GM21360 (cell line): ENCODE measurements around the gene THBS4.
A peak's percentile ranks its signal among the peaks of the same experiment; 100 is the strongest.
"Not testable (repeated sequence)": the region's sequence is repeated elsewhere in the genome, so short reads cannot be mapped to it uniquely, and the experiment has no call there.

Experiments
- ATAC-seq: cut with Tn5 transposase; IDR thresholded peaks from one replicate; pipeline ENCODE4 v1.9.1; 2021; ENCODE audit warnings: mild to moderate bottlenecking, moderate library complexity; ENCODE audit not compliant: unreplicated experiment

THBS4 gene

GRCh38 chr5:80111376-80111990 is 76.3 kb downstream of the THBS4 start:
- not testable (repeated sequence) for ATAC-seq

- ATAC-seq, result no peak
Observed at GRCh38 chr5:80114860-80115259, 79.7 kb downstream of the THBS4 start.

- no peak for ATAC-seq
Observed at GRCh38 chr5:80116000-80116399, 80.9 kb downstream of the THBS4 start.

DNA sequence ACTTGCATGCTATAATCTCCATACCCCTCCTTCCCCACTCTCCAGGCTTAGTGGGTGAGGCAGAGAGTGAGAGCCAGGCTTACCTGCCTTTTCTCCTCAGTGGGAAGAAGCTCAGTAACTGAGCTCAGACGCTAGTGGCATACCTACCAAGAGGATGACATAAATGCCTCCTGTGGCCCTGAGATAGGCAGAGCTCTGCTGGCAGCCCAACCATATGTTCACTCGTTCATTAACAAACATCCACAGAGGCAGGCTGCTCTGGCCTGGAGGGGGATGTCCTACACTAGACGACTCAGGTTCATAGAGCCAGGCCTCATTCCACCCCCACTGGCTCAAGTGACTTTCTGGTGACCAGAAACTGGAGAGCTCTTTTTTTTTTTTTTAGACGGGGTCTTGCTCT is 81.3 kb downstream of the THBS4 start:
- no peak for ATAC-seq

GRCh38 chr5:80117446-80117845 is 82.3 kb downstream of the THBS4 start:
- ATAC-seq, result no peak

- no peak for ATAC-seq
Observed at GRCh38 chr5:80119372-80119771, 84.2 kb downstream of the THBS4 start.

DNA sequence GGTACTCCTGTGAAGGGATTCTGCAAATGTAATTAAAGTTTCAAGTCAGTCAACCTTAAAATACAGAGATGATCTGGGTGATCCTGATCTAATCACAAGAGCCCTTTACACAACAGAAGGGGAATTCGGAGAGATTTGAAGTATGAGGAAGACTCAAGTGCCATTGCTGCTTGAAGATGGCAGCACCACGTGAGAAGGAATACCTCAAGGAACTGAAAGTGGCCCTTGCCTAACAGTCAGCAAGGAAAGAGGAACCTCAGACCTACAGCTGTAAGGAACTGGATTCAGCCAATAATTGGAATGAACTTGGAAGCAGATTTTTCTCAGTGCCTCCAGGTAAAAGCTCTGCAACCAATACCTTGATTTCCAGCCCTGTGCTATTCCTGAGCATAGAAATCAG is 87.4 kb downstream of the THBS4 start:
- ATAC-seq, result no peak

DNA sequence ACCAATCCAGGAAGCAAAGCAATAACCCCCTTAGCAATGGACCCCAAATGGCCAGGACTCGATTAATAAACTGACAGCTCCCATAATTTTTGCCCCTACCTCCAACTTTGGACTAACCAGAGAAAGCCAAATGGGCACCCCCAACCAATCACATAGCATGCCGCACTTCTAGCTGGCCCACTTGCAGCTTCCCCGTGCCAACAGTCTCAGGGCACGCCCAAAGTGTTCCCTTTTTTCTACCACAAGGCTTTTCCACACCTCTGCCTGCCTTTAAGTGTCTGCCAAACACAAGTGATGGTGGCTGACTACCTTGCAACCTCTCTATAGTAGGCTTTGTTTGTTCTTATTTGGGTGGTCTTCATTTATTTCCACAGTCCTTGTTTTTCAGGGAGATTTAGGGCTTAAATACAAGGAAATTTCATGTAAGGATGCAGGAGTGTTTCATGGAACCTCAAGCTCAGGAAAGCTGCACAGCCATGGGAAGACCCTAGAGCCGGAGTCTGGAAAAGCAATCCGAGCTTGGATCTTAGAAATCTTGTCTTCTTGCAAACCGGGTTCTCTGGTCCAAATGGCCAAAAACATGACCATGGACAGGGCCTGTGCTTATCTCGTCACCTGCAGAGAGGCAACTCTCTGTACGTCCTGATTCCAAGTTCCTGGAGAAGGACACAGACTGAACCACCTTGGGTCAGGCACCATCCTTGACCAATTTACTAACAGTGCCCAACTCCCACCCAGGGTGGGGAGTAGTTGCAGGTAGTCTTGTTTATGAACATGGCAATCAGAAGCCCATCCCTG is 89.2 kb downstream of the THBS4 start:
- no peak for ATAC-seq

DNA sequence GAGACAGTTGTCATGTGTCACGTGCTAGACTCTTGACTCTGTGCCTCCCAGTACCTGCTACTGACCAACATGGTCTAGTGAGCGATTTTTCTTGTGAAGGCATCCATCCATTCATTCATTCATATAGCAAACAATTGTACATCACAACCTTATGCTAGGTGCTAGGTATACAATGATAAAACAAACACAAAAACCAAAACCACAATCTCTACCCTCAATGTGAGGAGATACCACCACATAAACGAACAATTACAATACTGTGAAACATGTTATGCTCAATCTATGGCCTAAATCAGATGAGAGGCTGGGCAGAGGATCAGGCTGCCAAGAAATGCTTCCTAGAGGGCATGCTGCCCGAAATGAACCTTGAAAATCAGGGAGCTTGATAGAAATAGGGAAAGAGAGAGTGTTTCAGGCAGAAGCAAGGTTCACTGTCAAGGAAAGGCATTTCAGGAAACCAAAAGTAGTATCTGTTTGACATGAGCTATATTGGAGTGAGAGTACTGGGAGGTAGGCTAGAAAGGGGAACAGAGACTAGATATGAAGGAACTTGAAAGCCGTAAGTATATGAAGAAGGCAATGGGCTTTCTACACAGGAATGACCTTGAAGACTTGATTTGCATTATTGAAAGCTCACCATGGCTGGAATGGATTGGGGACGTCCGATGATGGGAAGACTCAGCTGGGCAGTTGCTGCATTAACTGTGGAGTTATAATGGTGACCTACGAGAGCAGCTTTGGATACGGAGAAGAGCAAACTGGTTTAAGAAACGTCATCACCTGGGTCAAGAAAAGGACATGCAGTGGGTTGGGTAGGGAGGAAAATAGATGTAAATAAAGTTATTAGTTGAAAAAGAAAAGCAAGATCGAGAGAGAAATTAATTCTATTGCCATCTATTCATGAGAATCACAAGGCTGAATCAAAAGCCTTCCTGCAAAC is 90.1 kb downstream of the THBS4 start:
- ATAC-seq, result peak; percentile 73

DNA sequence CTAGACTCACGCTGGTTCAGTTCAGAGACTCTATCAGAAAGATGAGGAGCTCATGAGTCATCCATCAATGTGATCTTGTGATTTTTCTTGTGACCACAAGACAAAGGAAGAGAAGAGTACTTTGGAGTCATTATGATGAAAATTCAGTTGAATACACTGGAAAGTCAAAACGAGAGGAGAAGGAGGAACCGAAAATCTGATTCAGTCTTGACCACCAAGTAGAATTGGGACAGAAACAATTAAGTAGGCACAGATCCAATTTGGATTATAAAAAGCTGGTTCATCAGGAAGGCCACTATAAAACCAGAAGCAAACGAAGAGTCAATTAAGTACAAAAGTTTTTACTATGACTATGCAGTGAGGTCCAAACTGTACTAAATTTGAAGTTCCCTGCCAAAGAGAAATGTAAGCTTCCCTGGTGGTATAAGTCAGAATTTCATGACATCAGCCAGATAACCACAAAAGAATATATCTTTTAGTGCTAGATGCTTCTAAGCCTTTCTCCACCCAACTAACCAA is 90.9 kb downstream of the THBS4 start:
- peak; percentile 63 for ATAC-seq

GRCh38 chr5:80127116-80127552 is 92.0 kb downstream of the THBS4 start:
- ATAC-seq, result no peak

GRCh38 chr5:80128141-80128540 is 93.0 kb downstream of the THBS4 start:
- ATAC-seq, result no peak

DNA sequence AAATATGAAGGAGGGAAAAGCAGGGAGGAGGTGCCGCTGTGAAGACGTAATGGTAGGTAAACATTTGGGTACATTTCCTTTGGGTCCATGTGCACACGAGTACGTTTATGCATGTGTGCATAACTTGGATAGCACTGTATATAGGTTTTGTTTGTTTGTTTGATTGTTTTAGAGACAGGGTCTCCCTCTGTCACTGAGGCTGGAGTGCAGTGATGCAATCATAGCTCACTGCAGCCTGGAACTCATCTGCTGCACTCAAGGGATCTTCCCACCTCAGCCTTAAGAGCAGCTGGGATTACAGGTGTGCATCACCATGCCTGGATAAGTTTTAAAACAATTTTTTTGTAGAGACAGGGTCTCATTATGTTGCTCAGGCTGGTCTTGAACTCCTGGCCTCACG is 94.0 kb downstream of the THBS4 start:
- ATAC-seq, result no peak
